ENCODE data around the gene PLA2R1.
A peak's percentile ranks its signal among the peaks of the same experiment; 100 is the strongest.

DNA sequence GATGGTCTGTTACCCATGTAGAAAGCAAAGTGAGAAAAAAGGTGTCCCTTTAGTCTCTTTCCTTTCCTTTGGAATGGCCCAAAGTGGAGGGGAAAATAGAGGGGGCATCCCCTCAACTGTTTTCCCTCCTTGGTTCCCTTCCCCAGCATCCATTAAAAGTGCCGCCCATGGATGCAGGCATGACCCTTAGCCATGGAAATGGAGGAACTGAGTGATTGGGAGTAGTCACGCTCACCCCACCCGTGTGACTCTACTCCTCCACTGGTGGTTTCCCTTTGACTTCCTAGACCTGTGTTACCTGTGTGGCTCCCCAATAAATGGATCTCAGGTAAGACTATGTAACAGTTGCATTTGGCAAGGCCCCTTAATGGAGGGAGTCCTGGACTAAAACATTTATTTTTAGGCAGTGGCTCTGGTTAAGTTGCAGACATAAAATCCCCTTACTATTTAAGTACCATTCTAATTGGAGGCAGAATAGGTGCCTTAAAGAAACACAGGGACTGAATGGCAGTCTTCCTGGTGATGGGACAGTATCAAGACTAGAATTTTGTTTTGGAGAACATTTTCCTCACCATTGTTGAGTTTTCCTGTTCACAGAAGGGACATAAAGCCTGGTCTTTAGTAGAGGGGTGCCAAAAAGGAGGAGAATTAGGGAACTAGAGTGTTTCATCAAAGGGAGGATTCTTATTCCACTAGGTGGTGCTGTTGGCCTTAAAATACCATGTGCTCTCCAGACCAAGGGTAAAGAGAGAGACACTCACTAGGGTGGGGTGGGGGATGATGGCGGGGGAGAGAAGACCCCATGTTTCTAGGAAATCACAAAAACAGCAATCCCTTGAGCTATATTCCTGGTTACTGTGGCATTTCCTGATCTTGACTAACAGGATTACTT, 25.7 kb upstream of the PLA2R1 start:
- TF ChIP-seq, protein P1, sequence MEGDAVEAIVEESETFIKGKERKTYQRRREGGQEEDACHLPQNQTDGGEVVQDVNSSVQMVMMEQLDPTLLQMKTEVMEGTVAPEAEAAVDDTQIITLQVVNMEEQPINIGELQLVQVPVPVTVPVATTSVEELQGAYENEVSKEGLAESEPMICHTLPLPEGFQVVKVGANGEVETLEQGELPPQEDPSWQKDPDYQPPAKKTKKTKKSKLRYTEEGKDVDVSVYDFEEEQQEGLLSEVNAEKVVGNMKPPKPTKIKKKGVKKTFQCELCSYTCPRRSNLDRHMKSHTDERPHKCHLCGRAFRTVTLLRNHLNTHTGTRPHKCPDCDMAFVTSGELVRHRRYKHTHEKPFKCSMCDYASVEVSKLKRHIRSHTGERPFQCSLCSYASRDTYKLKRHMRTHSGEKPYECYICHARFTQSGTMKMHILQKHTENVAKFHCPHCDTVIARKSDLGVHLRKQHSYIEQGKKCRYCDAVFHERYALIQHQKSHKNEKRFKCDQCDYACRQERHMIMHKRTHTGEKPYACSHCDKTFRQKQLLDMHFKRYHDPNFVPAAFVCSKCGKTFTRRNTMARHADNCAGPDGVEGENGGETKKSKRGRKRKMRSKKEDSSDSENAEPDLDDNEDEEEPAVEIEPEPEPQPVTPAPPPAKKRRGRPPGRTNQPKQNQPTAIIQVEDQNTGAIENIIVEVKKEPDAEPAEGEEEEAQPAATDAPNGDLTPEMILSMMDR (IDR thresholded peaks at IDR 0.05; ENCODE audit: low read depth, low read length, poor library complexity, severe bottlenecking): peak; percentile 56
- TF ChIP-seq EZH2phosphoT487 (IDR thresholded peaks at IDR 0.05; ENCODE audit: borderline replicate concordance, low read length): no peak
